ENCODE results near the gene SAXO2.
"Not testable (repeated sequence)": the region's sequence is repeated elsewhere in the genome, so short reads cannot be mapped to it uniquely, and the experiment has no call there.

- not testable (repeated sequence) for TF ChIP-seq CTCF (conservative IDR thresholded peaks at IDR 0.05; ENCODE audit: low read depth, low read length); EZH2 (IDR thresholded peaks at IDR 0.05; ENCODE audit: borderline replicate concordance, low read depth, low read length, poor library complexity, severe bottlenecking)
Measured at GRCh38 chr15:82288202-82288601, 25.6 kb downstream of the SAXO2 start.

Measured in A673 (cell line).